Anterior cingulate cortex (tissue), 58 donors: Measurements from ENCODE around the gene PSMB4.
"Not testable (repeated sequence)": the region's sequence is repeated elsewhere in the genome, so short reads cannot be mapped to it uniquely, and the experiment has no call there.

ENCODE experiments used
- DNase-seq, 58 donors: peaks; one replicate each; lab custom pipeline; 2025; lab: John Stamatoyannopoulos, UW

PSMB4 gene

GRCh38 chr1:151384584-151384983 is 14.8 kb upstream of the PSMB4 start:
- DNase-seq: no peak

DNA sequence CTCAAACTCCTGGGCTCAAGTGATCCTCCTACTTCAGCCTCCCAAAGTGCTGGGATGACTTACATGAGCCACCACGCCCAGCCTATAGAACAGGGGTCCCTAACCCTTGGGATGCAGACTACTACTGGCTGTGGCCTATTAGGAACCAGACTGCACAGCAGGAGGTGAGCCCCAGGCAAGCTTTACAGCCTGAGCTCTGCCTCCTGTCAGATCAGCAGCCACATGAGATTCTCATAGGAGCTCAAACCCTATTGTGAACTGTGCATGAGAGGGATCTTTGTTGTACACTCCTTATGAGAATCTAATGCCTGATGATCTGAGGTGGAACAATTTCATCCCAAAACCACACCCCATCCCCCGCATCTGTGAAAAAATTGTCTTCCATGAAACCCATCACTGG is 13.4 kb upstream of the PSMB4 start:
- DNase-seq: no peak

GRCh38 chr1:151390221-151391078 is 8.9 kb upstream of the PSMB4 start:
- not testable (repeated sequence) for DNase-seq

GRCh38 chr1:151391079-151391563 is 8.3 kb upstream of the PSMB4 start:
- no peak for DNase-seq

DNA sequence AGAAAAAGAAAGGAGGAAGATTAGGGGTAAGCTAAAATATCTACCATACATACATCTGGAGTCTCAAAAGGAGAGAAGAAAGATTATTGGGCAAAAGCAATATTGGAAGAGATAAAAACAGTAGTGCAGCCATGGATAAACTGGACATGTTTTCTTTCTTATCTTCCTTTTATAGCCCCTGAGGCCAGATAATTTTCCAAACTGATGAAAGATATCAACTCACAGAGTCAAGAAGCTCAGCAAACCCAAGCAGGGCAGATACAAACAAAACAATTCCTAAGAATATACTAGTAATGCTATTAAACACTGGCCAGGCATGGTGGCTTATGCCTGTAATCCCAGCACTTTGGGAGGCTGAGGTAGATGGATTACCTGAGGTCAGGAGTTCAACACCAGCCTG is 5.8 kb upstream of the PSMB4 start:
- DNase-seq: no peak

DNA sequence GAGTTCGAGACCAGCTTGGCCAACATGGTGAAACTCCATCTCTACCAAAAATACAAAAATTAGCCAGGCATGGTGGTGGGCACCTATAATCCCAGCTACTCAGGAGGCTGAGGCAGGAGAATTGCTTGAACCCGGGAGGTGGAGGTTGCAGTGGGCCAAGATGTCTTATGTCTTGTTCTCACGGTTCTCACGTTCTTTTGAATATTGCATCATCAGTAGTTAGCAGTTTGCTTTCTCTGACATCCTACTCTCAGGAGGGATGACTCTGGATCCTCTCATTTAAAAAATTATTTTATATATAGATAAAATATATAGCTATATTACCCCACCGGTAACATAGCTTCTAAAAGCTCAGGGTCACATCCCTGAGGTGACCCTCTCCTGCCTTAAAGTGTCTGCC is 3.1 kb upstream of the PSMB4 start:
- DNase-seq: not testable (repeated sequence)

GRCh38 chr1:151401125-151401788 is 1.9 kb downstream of the PSMB4 start:
- DNase-seq: no peak

- DNase-seq: no peak
Measured at GRCh38 chr1:151401860-151402259, 2.5 kb downstream of the PSMB4 start.

DNA sequence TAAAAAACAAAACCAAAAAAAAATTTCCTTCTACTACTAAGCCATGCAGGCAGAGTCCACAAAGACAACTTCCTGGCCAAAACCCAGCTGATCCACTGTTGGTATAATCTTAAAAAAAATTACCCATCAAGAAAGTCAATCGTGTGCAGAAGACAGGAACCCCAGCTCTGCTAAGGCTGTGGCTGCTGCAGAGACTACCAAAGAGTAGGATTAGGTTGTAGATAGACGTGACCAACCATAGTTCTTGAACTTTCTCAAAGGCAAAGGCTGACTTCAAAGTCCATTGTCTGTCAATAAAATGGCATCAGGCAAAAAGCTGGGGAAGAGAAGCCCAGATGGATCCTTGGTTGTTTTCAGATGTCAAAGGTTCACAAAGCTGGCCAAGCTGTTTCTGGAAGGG is 3.4 kb downstream of the PSMB4 start:
- DNase-seq: no peak

DNA sequence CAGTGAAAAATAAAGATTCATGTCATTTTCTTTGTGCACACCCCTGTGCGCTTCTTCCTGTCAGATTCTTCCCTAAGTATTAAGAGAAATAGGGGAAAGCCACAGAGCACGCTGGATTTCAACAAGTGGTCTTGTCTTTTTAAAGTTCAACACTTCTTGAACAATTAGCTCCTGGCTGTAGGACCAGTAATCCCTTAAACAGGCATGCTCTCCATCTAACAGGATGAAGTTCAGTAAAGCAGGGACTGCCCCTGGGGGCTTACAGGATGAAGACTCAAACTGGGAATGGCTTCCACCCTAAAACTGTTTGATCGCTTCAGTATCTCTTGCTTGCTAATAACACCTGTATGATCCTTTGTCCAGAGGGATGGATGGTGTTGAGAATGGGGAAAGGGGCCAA is 4.2 kb downstream of the PSMB4 start:
- DNase-seq: no peak

DNA sequence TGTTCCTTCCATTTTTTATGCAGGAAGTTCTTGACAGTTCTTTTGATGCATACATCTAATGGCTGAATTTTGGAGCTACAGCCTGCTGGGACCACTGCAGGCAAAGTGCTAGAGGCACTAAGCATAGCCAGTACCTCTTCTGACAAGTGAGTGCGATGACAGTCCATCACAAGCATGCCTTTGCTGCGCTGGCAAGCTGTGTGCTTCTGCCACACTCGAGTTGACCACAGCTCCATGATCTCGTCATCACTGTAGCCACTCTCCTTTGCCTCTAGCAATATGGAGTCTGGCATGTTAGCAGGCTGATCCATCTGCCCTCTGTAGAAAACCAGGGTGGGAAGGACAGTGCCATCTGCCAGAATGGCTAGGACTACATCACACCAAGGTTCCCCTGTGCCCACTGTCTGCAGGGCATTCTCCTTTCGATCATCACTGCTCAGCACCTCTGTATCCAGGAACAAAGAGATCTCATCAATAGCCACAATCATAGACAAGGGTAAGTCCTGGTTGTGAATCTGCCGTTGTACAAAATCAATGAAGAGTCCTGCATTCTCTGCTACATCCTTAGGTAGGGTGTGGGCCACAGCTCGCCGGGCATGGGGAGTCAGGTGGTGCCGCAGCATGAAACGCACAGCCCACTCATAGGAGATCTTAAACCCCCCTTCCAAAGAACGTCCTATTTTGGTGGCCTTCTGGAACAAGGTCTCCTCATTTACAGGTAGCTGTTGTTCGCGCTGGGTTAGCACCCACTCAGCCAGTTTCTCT is 6.0 kb downstream of the PSMB4 start:
- no peak for DNase-seq

DNA sequence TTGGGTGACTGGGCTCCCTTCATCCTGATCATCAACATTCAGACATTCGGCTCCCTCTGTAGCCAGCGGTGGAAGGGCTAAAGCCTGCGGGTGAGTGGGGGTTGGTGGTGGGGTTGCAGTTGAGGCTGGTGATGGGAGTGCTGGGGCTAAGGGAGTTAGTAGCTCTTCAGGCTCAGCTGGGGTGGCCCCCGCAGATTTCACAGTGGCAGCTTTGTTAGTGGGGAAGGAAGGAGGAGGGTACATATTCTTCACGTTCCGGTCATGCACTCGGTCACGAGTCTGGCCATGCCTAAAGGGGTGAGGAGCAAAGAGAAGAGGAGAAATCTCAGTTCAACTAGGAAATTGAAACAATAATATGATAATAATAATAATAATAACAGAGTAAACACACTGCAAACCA is 6.8 kb downstream of the PSMB4 start:
- peak in 12 of 58 donors; percentile 1 to 26 (median 12) for DNase-seq

DNA sequence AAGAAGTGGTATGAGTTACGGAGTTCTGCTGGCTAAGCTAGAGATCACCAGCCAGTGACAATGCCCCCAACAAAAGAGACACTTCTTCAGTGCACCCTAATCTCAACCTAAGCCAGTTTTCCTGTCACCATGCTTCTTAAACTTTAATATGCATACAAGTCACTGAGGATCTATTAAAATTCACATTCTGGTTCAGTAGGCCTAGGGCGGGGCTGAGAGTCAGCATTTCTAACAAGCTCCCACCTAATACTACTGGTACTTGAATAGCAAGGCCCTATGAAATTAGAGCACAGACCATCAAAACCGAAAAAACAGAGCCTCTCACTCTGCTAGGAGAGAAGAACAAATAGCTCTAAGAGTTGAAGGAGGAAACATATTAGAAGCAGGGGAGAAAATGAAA is 7.9 kb downstream of the PSMB4 start:
- DNase-seq: no peak

DNA sequence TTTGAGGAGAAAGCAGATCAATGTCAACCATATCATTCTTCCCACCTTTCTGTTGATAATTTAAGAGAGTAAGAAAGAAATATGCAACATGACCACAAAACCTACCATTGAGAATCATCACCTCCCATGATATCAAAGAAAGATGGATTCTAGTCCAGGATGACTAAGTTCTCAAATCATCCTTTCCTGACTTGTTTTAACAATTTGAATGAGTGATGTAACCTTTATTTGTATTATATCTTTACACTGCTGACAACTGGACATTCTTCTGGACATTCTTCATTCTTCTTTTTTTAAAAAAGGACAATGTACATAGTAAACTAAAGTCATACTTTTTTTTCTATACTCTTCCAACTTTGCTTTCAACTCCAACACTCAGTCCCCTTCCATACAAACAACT is 9.5 kb downstream of the PSMB4 start:
- DNase-seq: no peak

- DNase-seq: no peak
Measured at GRCh38 chr1:151411884-151412283, 12.5 kb downstream of the PSMB4 start.

- no peak for DNase-seq
Measured at GRCh38 chr1:151416231-151416630, 16.9 kb downstream of the PSMB4 start.

DNA sequence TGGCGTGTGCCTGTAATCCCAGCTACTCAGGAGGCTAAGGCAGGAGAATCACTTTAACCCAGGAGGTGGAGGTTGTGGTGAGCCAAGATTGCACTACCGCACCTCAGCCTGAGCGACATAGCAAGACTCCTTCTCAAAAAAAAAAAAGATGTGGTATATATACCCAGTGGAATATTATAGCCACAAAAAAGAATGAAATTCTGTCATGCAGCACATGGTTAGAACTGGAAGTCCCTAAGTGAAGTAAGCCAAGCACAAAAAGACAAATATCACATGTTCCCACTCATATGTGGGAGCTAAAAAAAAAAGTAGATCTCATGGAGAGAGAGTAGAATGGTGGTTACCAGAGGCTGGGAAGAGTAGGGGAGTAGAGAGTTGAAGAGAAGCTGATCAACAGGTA is 18.7 kb downstream of the PSMB4 start:
- DNase-seq: no peak

- DNase-seq: no peak
Measured at GRCh38 chr1:151419819-151420218, 20.4 kb downstream of the PSMB4 start.

DNA sequence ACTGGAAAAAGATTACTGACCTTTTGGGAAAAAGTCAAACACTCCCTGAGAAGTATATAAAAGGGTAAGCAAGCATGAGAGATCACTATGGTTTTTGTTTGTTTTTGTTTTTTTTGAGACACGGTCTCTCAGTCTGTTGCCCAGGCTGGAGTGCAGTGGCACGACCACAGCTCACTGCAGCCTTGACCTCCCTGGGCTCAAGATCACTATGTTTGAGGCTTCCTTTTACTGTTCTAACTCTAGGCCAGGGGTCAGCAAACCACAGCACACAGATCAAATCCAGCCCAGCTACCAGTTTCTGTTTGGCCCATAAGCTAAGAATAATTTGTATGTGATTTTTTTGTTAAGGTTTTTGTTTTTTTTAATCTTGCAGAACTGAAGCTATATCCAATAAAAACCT is 25.7 kb downstream of the PSMB4 start:
- DNase-seq: no peak

DNA sequence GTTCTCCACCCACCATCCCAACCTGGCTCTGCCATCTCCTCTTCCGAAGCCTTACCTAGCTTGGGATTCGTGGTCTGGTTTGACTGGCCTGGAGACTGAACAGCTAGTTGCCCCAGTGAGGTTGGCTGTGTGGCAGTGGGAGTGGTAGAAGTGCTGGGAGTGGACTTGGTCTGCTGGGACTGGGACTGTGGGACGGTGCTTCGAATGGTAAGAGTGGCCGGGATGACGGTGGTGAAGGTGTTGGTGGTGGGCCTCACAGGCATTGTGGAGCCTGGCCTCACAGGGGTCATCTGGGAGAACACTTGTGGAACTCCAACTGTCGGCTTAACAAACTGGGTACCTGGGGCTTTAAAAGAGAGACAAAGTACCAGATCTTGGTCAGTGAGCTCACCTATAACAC is 28.7 kb downstream of the PSMB4 start:
- no peak for DNase-seq

DNA sequence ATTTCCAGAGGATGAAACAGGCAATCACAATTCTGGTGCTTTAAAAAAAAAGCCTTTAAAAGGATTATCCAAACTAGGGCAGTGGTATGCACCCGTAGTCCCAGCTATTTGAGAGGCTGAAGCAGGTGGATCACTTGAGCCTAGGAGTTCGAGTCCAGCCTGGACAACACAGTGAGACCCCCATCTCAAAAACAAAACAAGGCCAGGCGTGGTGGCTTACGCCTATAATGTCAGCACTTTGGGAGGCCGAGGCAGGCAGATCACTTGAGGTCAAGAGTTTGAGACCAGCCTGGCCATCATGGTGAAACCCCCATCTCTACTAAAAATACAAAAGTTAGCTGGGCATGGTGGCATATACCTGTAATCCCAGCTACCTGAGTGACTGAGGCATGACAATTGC is 34.5 kb downstream of the PSMB4 start:
- DNase-seq: not testable (repeated sequence)
